ENCODE results near the gene SPART.
A peak's percentile ranks its signal among the peaks of the same experiment; 100 is the strongest.
"Not testable (repeated sequence)": the region's sequence is repeated elsewhere in the genome, so short reads cannot be mapped to it uniquely, and the experiment has no call there.

Gene SPART

DNA sequence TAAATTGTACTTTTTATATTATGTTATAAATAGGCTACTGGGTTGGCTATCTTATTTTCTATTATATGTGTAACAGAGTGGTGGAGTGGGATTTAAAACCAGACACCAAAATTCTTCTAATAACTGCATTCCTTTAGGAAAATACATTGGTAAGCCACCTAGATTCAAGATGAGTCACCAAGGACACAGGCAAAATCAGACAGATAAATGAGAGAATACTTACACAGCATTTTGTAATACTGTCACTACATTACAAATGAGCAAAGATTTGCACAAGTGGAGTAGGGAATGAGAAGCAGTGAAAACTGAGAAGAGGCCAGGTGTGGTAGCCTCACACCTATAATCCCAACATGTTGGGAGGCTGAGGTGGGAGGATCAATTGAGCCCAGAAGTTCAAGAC, 6.2 kb upstream of the SPART start:
- peak; percentile 15 for DNase-seq

DNA sequence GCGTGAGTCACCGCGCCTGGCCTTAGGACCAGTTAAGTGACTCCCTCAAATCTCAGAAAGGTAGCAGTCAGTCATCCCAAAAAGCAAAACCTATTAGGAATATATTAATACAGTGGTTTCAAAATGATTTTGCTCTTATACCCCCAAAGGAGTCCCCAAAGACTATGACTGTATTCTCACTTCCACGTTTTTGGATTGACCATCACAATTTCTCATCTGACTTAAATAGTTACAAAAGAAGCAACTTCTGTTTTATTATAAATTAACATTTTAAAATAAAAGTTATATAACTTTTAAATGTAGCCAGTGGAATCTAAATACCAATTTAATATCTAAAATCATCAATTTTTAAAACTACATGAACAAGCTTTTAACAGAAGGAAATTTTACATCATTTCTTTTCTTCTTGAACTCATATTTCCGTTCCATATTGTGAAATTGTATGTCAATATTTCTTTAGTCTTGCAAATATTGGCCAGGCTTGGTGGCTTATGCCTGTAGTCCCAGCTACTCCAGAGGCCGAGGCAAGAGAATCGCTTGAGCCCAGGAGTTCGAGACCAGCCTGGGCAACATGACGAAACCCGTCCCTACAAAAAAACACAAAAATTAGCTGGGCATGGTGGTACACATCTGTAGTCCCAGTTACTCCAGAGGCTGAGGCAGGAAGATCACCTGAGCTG, 1.5 kb upstream of the SPART start:
- no peak for DNase-seq

- peak; percentile 86 for DNase-seq
Observed at GRCh38 chr13:36345438-36346221, 564 bp downstream of the SPART start.

- peak; percentile 16 for DNase-seq
Observed at GRCh38 chr13:36344886-36345437, 1.2 kb downstream of the SPART start.

- peak; percentile 52 for DNase-seq
Observed at GRCh38 chr13:36344173-36344572, 2.0 kb downstream of the SPART start.

DNA sequence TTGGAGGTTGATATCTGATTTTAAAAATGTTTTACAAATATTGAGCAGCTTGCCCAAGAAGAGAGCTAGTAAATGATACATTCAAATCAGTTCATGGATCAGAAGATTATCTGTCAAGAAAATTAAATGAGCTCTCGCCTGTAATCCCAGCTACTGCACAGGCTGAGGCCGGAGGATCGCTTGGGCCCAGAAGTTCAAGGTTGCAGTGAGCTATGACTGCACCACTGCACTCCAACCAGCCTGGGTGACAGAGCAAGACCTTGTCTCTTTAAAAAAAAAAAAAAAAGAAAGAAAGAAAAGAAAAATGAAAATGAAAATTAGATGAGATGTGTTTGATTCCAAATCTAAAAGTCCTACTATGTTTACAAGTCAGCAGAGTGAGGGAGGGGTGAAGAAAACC, 2.4 kb downstream of the SPART start:
- DNase-seq, result no peak

DNA sequence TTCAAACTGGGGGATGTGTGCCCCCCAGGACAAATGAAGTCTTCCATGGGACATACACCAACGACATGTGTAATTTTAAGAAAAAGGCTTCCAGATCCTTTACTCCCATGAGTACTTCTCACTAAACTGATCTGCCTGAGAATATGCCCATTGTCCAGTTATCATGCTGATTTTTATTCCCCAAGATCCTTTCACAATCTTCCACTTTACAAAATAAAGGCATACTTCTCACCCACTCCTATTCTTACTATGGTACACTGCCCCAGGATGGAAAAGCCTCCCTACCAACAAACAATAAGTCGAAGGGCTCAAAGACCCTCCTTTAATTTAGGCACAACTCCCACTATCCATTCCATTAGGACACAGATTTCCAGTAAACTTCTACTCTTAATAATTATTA, 3.5 kb downstream of the SPART start:
- no peak for DNase-seq

GRCh38 chr13:36341718-36342117, 4.5 kb downstream of the SPART start:
- peak; percentile 74 for DNase-seq

- DNase-seq, result no peak
Observed at GRCh38 chr13:36339600-36340155, 6.5 kb downstream of the SPART start.

GRCh38 chr13:36337938-36338641, 8.1 kb downstream of the SPART start:
- no peak for DNase-seq

- peak; percentile 50 for DNase-seq
Observed at GRCh38 chr13:36332986-36333385, 13.2 kb downstream of the SPART start.

GRCh38 chr13:36332255-36332654, 13.9 kb downstream of the SPART start:
- not testable (repeated sequence) for DNase-seq

DNA sequence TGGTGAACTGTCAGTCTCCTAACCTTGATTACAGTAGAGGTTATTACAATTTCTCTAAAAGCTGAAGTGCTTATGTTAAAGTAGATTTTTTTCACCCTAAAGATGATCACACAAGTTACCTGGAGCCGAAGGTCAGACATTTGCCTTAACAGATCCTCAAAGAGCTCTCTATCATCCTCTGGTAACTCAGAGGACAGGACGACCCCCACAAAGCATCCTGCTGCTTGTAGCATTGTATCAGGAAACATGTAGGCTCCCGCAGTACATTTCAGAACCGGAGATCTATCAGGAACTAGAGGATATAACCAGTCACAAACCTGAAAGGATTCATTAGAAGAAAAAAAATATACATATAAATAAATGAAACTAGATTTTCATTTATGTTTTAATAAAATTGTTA, 14.9 kb downstream of the SPART start:
- no peak for DNase-seq

- DNase-seq, result no peak
Observed at GRCh38 chr13:36329361-36329760, 16.8 kb downstream of the SPART start.

GRCh38 chr13:36328821-36329220, 17.4 kb downstream of the SPART start:
- no peak for DNase-seq

DNA sequence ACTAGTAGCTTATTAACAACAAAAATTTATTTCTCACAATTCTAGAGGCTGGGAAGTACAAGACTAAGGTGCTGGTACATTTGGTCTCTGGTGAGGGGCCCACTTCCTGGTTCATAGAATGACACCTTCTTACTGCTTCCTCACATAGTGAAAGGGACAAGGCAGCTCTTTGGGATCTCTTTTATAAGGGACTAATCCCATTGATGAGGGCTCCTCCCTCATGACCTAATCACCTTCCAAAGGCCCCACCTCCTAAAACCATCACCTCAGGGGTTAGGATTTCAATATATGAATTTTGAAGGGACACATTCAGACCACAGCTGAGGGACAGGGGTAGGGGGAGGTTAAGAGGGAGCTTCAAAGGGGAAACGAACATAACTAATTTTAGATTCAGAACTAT, 20.3 kb downstream of the SPART start:
- DNase-seq, result no peak

- DNase-seq, result not testable (repeated sequence)
Observed at GRCh38 chr13:36324881-36325280, 21.3 kb downstream of the SPART start.

- peak; percentile 77 for DNase-seq
Observed at GRCh38 chr13:36323951-36324566, 22.1 kb downstream of the SPART start.

GRCh38 chr13:36323408-36323807, 22.8 kb downstream of the SPART start:
- no peak for DNase-seq

- not testable (repeated sequence) for DNase-seq
Observed at GRCh38 chr13:36319793-36320192, 26.4 kb downstream of the SPART start.

- no peak for DNase-seq
Observed at GRCh38 chr13:36313047-36313969, 32.9 kb downstream of the SPART start.
